ELR (cell line): Measurements from ENCODE around the gene RDM1.

Experiments used
- DNase-seq: peaks from one replicate; pipeline ENCODE4 v3.0.0-alpha.2; 2015; ENCODE audit warnings: low read depth

Gene RDM1

DNA sequence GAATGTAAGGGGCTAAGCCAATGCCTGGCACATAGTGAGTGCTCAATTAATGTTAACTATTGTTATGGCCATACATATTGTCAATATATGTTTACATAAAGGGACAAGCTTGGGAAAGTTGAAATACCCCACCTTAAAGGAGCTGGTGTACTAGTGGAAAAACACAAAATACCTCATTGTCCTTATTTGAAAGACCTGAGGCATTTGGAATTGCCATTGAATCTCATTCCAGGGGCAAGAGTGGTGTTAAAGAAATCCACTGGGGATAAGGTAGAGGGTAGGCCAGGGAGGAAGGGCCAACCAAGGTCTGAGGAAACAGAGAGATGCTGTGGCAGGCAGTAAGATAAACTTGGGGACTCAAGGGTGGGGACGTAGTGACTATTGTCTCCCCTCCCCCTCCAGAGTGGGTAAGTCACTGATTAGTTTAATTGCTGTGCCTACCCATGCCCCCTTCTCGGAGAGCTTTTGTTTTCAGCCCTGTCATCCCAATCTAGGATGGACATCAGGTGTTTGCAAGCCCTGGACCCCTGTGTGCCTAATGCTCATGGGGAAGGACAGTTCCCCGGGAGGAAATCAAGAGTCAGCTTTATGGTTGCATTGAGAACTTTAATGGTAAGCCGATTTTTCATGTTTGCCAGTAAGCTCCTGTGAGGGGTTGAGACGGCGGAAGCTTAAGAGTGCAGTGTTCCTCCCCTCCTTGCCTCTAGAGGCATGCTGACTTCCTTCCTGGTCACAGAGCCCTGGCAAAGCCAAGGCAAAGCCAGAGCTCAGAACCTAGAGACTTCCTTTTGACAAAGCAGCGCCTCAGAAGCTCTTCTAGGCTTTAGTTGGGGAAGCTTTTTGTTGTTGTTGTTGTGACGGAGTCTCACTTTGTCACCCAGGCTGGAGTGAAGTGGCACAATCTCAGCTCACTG lies 59.4 kb downstream of the RDM1 start:
- DNase-seq: no peak

DNA sequence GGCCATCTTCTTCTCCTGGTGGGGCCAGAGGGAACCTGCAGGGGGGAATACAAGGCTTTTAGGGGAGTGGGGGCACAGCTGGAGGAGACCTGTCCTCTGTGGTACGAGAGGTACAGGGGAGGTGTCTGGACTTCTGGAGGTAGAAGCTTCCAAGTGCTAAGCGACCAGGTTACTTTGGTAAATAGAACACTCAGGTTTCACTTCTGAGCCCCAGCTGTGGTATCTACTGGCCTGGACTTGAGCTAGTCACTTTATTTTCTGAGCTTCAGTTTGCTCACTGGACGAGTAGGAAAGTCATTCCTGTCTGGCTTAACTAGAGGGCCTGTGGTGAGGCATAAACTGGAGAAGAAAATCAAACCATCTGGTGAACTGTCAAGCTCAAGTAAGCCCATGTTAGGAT lies 61.8 kb downstream of the RDM1 start, which contains the start of gene HEATR9:
Gene HEATR9 (minus strand): TSS at position 155 of the 400 bp plus-strand sequence. CDS start 149 bp downstream, at position 6.
- no peak for DNase-seq
